ENCODE data around the gene ACOXL. TPM values are rescaled to one million over a fixed set of nuclear protein-coding genes. Genes with fewer than 3 reads are reported as not detected.

The ACOXL gene
- total and polyA plus RNA-seq, 4 donors = 4.4 to 32.8 (median 12.2) TPM

- Histone ChIP-seq H3K9me3 (ENCODE audit: control insufficient read depth in 4 of 4, insufficient read depth in 3 of 4, low read length in 3 of 4) (peaks cover 0 to 7% (median under 1%) of the 10 kb centered on the region in 4 donors), H3K27me3 (ENCODE audit: control insufficient read depth in 3 of 3, insufficient read depth in 3 of 3, low read length in 2 of 3) (no peaks in the 10 kb centered on the region), H3K36me3 (ENCODE audit: control insufficient read depth in 4 of 4, insufficient read depth in 4 of 4, low read length in 4 of 4) (no peaks in the 10 kb centered on the region), H3K9ac (ENCODE audit: insufficient read depth in 1 of 2, low read length in 2 of 2) (no peak overlapping the region), H3K4me3 (no peak overlapping the region), H3K4me1 (ENCODE audit: control insufficient read depth in 5 of 5, insufficient read depth in 5 of 5, low read length in 5 of 5) (no peaks in the 10 kb centered on the region), H3K27ac (ENCODE audit: low read depth in 1 of 2, low read length in 1 of 2) (no peak overlapping the region)
- DNase-seq = no peak
- no peak for TF ChIP-seq CTCF (IDR thresholded peaks at IDR 0.05; ENCODE audit: control extremely low read depth, extremely low read depth)
- ATAC-seq (ENCODE audit: insufficient read depth, low FRiP score) = no peak
- 92 to 96% methylated on average over 3 of the region's 3 CpGs for WGBS, 2 donors
Observed at GRCh38 chr2:110823165-110823564, 90.8 kb downstream of the ACOXL start.

DNA sequence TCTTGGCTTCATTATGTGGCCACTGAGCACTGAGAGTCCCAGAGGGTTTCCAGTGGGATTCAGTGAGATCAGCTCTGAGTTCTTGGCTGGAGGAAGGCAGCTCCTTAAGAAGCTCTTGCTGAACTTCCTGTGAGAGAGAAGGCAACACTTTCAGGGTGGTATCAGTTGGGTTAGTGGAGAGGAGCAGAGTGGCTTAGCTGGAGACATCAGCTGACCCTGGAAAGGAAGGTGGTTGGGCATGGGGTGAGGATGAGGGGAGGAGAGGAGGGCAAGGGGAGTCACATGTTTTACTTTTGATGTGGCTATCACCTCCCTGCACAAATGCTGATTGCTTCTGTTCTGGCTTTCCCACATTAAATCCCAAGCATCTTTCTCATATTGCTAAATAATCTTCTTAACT lies 95.1 kb downstream of the ACOXL start:
- Histone ChIP-seq H3K27ac (ENCODE audit: low read depth in 1 of 2, low read length in 1 of 2) (no peak overlapping the region), H3K9ac (ENCODE audit: insufficient read depth in 1 of 2, low read length in 2 of 2) (no peak overlapping the region), H3K4me1 (ENCODE audit: control insufficient read depth in 5 of 5, insufficient read depth in 5 of 5, low read length in 5 of 5) (peaks cover 0 to 4% (median 0%) of the 10 kb centered on the region in 5 donors), H3K36me3 (ENCODE audit: control insufficient read depth in 4 of 4, insufficient read depth in 4 of 4, low read length in 4 of 4) (no peaks in the 10 kb centered on the region), H3K9me3 (ENCODE audit: control insufficient read depth in 4 of 4, insufficient read depth in 3 of 4, low read length in 3 of 4) (peaks cover 0 to 7% (median under 1%) of the 10 kb centered on the region in 4 donors), H3K4me3 (no peak overlapping the region), H3K27me3 (ENCODE audit: control insufficient read depth in 3 of 3, insufficient read depth in 3 of 3, low read length in 2 of 3) (no peaks in the 10 kb centered on the region)
- no peak for ATAC-seq (ENCODE audit: insufficient read depth, low FRiP score)
- DNase-seq = no peak
- TF ChIP-seq CTCF (IDR thresholded peaks at IDR 0.05; ENCODE audit: control extremely low read depth, extremely low read depth) = no peak

GRCh38 chr2:110828330-110828729 lies 96.0 kb downstream of the ACOXL start:
- ATAC-seq (ENCODE audit: insufficient read depth, low FRiP score) (no peak), DNase-seq (no peak)
- Histone ChIP-seq H3K36me3 (ENCODE audit: control insufficient read depth in 4 of 4, insufficient read depth in 4 of 4, low read length in 4 of 4) (no peaks in the 10 kb centered on the region), H3K4me3 (no peak overlapping the region), H3K27ac (ENCODE audit: low read depth in 1 of 2, low read length in 1 of 2) (no peak overlapping the region), H3K4me1 (ENCODE audit: control insufficient read depth in 5 of 5, insufficient read depth in 5 of 5, low read length in 5 of 5) (peaks cover 0 to 4% (median 0%) of the 10 kb centered on the region in 5 donors), H3K27me3 (ENCODE audit: control insufficient read depth in 3 of 3, insufficient read depth in 3 of 3, low read length in 2 of 3) (no peaks in the 10 kb centered on the region), H3K9ac (ENCODE audit: insufficient read depth in 1 of 2, low read length in 2 of 2) (no peak overlapping the region), H3K9me3 (ENCODE audit: control insufficient read depth in 4 of 4, insufficient read depth in 3 of 4, low read length in 3 of 4) (peaks cover 0 to 3% (median under 1%) of the 10 kb centered on the region in 4 donors)
- no peak for TF ChIP-seq CTCF (IDR thresholded peaks at IDR 0.05; ENCODE audit: control extremely low read depth, extremely low read depth)
- WGBS, 2 donors = 84 to 86% methylated on average over 6 of the region's 6 CpGs

All from lung (tissue), 12 donors.